DMS 273 (cell line): ENCODE data around the gene ISM1.

ENCODE experiments used
- DNase-seq: peaks from one replicate; lab custom pipeline; 2025; ENCODE audit not compliant: unreplicated experiment; lab: John Stamatoyannopoulos, UW

Gene ISM1

GRCh38 chr20:13340088-13340487, 119.0 kb downstream of the ISM1 start:
- DNase-seq, result no peak

- no peak for DNase-seq
These were observed 120.8 kb downstream of the ISM1 start for GRCh38 chr20:13341737-13342393.

DNA sequence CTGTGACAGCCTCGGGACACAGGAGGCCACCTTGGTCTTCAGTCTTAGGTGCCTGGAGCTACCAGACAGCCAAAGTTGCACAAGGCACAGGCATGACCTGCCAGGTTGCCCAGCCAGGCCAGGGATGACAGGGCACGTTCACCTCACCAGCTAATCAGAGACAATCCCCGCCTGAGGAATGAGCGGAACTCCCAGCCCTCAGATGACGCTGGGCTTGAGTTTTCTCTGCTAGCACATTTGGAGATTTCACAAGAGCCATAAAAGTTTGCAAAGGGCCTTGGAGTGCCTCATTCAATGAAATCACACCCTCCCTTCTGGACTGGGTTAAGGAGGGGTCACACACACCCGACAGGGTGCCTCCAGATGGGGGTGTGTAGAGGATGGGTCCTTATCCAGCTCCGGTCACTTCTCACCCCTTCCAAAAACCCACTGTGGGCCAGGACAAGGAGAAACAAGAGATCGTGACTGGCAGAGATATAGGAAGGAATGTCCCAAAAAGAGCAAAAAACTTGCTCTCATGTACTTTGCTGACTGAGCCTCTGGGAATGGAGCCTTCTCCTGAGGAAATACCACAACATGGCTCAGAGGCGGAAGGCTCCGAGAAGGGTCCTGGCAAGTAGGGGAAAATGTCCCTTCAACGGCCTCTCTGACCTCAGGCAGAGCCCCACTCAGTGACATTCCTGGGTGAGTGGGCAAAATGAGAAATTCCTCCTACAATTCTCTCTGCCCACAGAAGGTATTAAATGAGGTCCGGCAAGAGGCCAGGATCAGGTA, 121.6 kb downstream of the ISM1 start:
- no peak for DNase-seq

DNA sequence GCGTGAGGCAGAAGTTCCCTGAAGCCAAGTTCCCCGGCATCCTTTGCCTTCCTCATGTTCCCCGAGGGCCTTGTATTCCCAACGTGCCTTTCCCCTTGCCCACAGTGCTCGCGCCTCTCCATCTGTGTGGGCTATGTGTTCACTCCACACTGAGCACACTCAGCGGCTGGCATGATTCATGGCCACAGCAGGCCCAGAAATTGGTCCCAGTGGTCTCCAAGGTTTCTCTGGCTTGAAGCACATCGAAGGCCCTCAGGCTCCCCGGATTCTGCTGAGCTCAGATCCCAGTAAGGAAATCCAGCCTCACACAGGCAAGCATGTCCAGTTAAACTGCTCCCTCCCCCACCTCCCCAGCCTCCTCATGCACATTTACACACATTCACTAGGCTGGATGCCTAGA, 123.6 kb downstream of the ISM1 start:
- no peak for DNase-seq

DNA sequence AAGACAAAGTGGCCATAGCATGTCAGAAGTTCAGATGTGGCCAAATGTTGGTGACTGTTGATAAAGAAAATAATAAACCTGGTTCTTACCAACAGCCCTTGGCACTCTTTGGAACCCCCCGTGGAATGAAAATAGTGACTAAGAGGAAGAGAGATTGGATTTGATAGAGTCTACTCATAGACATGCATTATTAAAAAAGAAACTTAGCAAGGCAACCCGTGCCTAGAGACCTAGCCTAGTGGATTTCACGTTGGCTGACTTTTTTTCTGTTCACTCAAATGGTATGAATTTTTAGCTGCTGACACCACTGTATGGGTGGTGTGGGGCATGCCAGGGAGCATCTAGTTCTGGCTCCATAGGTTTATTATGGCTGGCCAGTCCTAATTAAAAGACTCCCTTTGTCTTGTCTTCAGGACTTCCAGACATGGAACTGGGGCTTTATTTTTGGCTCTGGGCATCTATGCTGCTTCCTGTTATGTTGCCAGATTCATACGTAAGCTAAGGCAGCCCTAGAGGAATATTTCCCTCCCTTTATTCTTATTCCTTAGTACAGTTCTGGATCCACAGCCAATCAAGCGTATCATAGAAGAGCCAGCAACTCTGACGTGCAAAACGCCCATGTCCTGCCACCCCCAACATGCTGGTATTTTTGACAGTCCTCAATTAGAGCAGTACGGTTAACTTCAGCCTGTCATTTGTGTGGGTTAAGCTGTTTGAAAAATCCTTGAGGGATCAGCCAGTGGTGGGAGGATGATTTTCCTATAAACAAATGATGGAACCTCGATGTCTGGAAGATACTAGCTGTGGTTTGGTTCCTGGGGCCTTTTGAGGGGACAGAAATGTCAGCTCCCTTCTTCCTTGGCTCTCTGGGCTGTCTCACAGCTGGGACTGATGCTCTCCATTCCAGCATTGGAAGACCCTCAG, 127.5 kb downstream of the ISM1 start:
- DNase-seq, result no peak

GRCh38 chr20:13349235-13349604, 128.1 kb downstream of the ISM1 start:
- DNase-seq, result no peak
